Uterus (tissue), 4 donors: ENCODE results near the gene DNAJB14. TPM values are rescaled to one million over a fixed set of nuclear protein-coding genes. Genes with fewer than 3 reads are reported as not detected.

ENCODE experiments used
- DNase-seq, 2 donors: peaks; one replicate each; pipeline ENCODE4 v3.0.0-alpha.2; 2019 to 2020
- H3K27ac ChIP-seq, 2 donors: fragments of 200-600 bp; sonication (generic); 1 replicate in 1 of 2; 2 replicates in 1 of 2; pipeline ENCODE4 v1.5.1; 2016 to 2018
- H3K27me3 ChIP-seq, 2 donors: fragments of 200-600 bp; sonication (generic); one replicate each; pipeline ENCODE4 v1.5.1; 2018 to 2019; ENCODE audit warnings: control low read depth in 1 of 2
- H3K36me3 ChIP-seq, 2 donors: fragments of 200-600 bp; sonication (generic); one replicate each; pipeline ENCODE4 v1.5.1; 2019; ENCODE audit warnings: control low read depth in 1 of 2
- H3K4me1 ChIP-seq, 2 donors: fragments of 200-600 bp; sonication (generic); one replicate each; pipeline ENCODE4 v1.5.1; 2018 to 2019; ENCODE audit warnings: control low read depth in 1 of 2
- H3K4me3 ChIP-seq, 2 donors: fragments of 200-600 bp; sonication (generic); 1 replicate in 1 of 2; 2 replicates in 1 of 2; pipeline ENCODE4 v1.5.1; 2018 to 2019; ENCODE audit warnings: mild to moderate bottlenecking in 1 of 2
- H3K9me3 ChIP-seq, 2 donors: fragments of 200-600 bp; sonication (generic); one replicate each; pipeline ENCODE4 v1.5.1; 2019; ENCODE audit warnings: control low read depth in 1 of 2
- POLR2A ChIP-seq, 2 donors: fragments of 450-650 bp; IDR thresholded peaks; one replicate each; pipeline ENCODE4 v1.6.1; 2016; ENCODE audit warnings: antibody characterized with exemption in 2 of 2, mild to moderate bottlenecking in 1 of 2, moderate library complexity in 1 of 2
- intact Hi-C: fragments of 100-400 bp; cut with DNase I; formaldehyde crosslinking; loops from one replicate; pipeline ENCODE4 v1.15.1; 2023; ENCODE audit warnings: low total_unique reads
- total RNA-seq, 4 donors: library from RNA; depleted of rRNA in 3 of 4; stranded (reverse); fragments of >200 nt in 3 of 4; gene quantifications; one replicate each; pipeline versions ENCODE4 v1.1.0 to v1.2.4, GENCODE V29; 2014 to 2023
- TF ChIP-seq, protein P1 (sequence below), 4 experiments: fragments of 200-600 bp in 2 of 4; fragments of 450-650 bp in 2 of 4; sonication (generic) in 2 of 4; IDR thresholded peaks; one replicate each; pipeline ENCODE4 v1.5.1; 2016 to 2019; ENCODE audit warnings: antibody characterized with exemption in 4 of 4, mild to moderate bottlenecking in 2 of 4, moderate library complexity in 1 of 4
- donor health status: DM: yes; HTN: yes; CAD: no.

DNAJB14 gene
- total RNA-seq, 4 donors from 2014 or later, result 33.5 to 151 (median 71.5) TPM

DNA sequence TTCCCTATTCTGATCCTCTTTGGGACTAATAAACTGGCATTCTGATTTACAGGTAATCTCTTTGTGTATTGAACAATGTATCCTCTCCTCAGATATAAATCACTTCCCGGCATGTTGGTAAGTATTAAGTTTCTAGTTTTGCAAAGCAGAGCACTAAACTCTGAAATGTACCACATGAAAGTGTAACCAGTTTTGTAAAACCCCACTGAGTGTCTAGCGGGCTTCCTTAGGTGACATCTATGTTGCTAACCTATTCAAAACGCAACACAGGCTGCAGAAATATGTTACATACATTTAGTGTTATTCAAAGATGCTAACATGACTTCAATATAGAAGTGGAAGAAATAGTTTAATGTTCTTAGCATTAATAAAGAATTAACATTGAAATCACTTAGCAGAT, 25.2 kb downstream of the DNAJB14 start:
- TF ChIP-seq, protein P1, sequence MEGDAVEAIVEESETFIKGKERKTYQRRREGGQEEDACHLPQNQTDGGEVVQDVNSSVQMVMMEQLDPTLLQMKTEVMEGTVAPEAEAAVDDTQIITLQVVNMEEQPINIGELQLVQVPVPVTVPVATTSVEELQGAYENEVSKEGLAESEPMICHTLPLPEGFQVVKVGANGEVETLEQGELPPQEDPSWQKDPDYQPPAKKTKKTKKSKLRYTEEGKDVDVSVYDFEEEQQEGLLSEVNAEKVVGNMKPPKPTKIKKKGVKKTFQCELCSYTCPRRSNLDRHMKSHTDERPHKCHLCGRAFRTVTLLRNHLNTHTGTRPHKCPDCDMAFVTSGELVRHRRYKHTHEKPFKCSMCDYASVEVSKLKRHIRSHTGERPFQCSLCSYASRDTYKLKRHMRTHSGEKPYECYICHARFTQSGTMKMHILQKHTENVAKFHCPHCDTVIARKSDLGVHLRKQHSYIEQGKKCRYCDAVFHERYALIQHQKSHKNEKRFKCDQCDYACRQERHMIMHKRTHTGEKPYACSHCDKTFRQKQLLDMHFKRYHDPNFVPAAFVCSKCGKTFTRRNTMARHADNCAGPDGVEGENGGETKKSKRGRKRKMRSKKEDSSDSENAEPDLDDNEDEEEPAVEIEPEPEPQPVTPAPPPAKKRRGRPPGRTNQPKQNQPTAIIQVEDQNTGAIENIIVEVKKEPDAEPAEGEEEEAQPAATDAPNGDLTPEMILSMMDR (IDR thresholded peaks at IDR 0.05), result no peak
- no peak for TF ChIP-seq POLR2A (IDR thresholded peaks at IDR 0.05)
- H3K27me3 ChIP-seq, result no peaks in the 10 kb centered on the region
- no peak for DNase-seq
- no peaks in the 10 kb centered on the region for H3K4me1 ChIP-seq
- H3K27ac ChIP-seq, result no peak overlapping the region
- peaks cover 0 to 5% of the 10 kb centered on the region in 2 donors for H3K9me3 ChIP-seq
- no peak overlapping the region for H3K4me3 ChIP-seq
- no peaks in the 10 kb centered on the region for H3K36me3 ChIP-seq
- intact Hi-C loops, result no loop called here

DNA sequence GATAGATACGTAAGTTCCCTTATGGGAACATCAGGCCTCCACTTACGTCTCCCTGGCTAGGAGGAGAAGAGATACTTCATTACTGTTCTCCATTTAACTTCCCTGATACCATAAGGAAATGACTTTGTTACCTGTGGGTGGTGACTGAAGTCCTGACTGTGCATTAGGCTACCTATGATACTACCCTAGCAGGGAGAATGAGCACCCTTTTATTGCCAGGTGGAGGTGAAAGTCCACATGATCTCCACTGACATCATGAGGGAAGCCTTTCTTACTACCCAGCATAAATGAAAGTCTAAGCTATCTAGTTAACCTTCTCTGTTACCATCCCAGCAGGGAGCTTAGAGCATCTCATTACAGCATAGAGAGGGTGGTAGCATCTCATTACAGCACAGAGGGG, 27.8 kb downstream of the DNAJB14 start:
- intact Hi-C loops, result no loop called here
- peaks cover 0 to 5% of the 10 kb centered on the region in 2 donors for H3K9me3 ChIP-seq
- TF ChIP-seq POLR2A (IDR thresholded peaks at IDR 0.05), result no peak
- TF ChIP-seq, protein P1 (IDR thresholded peaks at IDR 0.05), result no peak
- H3K36me3 ChIP-seq, result no peaks in the 10 kb centered on the region
- no peaks in the 10 kb centered on the region for H3K4me1 ChIP-seq
- no peak overlapping the region for H3K4me3 ChIP-seq
- no peak overlapping the region for H3K27ac ChIP-seq
- DNase-seq, result no peak
- no peaks in the 10 kb centered on the region for H3K27me3 ChIP-seq

DNA sequence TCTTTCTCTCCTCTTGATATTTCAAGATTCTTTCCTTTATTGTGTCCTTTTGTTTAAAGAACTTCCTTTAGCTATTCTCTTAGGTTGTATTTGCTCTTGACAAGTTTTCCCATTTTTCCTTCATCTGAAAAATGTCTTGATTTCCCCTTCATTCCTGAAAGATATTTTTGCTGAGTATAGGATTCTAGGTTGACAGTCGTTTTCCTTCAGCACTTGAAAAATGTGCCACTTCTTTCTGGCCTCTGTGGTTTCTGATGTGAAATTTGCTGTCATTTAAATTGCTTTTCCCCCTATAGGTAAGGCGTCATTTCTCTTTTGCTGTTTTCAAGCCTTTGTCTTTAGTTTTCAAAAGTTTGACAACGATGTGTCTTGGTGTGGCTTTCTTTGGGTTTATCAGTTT, 28.8 kb downstream of the DNAJB14 start:
- TF ChIP-seq POLR2A (IDR thresholded peaks at IDR 0.05), result no peak
- TF ChIP-seq, protein P1 (IDR thresholded peaks at IDR 0.05), result no peak
- H3K36me3 ChIP-seq, result no peaks in the 10 kb centered on the region
- no peak overlapping the region for H3K27ac ChIP-seq
- H3K9me3 ChIP-seq, result peaks cover 0 to 5% of the 10 kb centered on the region in 2 donors
- no peaks in the 10 kb centered on the region for H3K4me1 ChIP-seq
- DNase-seq, result no peak
- intact Hi-C loops, result no loop called here
- no peaks in the 10 kb centered on the region for H3K27me3 ChIP-seq
- no peak overlapping the region for H3K4me3 ChIP-seq

DNA sequence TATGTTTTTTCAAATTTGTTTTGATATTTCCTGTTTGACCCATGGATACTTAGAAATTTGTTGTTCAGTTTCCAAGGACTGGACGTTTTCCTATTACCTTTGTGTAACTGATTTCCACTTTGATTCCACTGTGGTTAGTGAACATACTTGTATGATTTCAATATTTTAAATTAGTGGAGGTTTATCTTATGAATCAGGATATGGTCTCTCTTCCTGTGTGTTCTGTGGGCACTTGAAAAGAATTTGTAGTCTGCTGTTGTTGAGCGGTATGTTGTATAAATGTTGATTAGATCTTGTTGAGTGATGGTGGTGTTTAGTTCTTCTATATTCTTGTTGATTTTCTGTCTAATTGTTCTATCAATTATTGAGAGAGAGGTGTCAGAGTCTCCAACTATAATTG, 31.0 kb downstream of the DNAJB14 start:
- no peak for TF ChIP-seq POLR2A (IDR thresholded peaks at IDR 0.05)
- TF ChIP-seq, protein P1 (IDR thresholded peaks at IDR 0.05), result no peak
- Histone ChIP-seq H3K36me3 (no peaks in the 10 kb centered on the region), H3K4me1 (no peaks in the 10 kb centered on the region), H3K27ac (no peak overlapping the region), H3K9me3 (peaks cover 0 to 5% of the 10 kb centered on the region in 2 donors), H3K4me3 (no peak overlapping the region), H3K27me3 (no peaks in the 10 kb centered on the region)
- DNase-seq, result no peak
- intact Hi-C loops, result no loop called here

DNA sequence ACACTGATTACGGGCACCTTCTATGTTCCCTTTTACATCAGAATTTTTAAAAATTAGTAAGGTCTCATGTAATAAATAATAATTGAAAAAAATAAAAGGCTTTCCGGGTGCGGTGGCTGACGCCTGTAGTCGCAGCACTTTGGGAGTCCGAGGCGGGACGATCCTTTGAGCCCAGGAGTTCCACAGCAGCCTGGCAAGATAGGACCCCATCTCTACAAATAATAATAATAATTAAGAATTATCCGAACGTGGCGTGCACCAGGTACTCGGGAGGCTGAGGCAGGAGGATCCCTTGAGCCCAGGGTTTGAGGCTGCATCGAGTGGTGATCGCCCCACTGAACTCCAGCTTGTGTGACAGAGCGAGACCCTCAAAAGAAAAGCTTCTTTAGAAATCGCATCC, 51.4 kb downstream of the DNAJB14 start:
- DNase-seq, result peak in 1 of 2 donors; percentile 14
- intact Hi-C loops, result loop anchor here (10.0 kb wide), 1 partner anchor 50 kb away; the partner anchor contains the start of gene DNAJB14
- peak overlapping the region; percentile 72 to 85 for H3K27ac ChIP-seq
- H3K9me3 ChIP-seq, result no peaks in the 10 kb centered on the region
- H3K36me3 ChIP-seq, result no peaks in the 10 kb centered on the region
- no peaks in the 10 kb centered on the region for H3K27me3 ChIP-seq
- TF ChIP-seq, protein P1 (IDR thresholded peaks at IDR 0.05), result no peak
- TF ChIP-seq POLR2A (IDR thresholded peaks at IDR 0.05), result no peak
- peak overlapping the region; percentile 87 to 93 for H3K4me3 ChIP-seq
- H3K4me1 ChIP-seq, result no peaks in the 10 kb centered on the region
